Measurements from ENCODE around the gene PCBP3. TPM values are rescaled to one million over a fixed set of nuclear protein-coding genes. Genes with fewer than 3 reads are reported as not detected.

Gene PCBP3
- total and polyA plus RNA-seq, 10 of the 15 experiments (the other 5 are each of a cell fraction or from before 2014, with no cell fraction given): 0.09 to 1.3 (median 0.46) TPM; not detected in 3

DNA sequence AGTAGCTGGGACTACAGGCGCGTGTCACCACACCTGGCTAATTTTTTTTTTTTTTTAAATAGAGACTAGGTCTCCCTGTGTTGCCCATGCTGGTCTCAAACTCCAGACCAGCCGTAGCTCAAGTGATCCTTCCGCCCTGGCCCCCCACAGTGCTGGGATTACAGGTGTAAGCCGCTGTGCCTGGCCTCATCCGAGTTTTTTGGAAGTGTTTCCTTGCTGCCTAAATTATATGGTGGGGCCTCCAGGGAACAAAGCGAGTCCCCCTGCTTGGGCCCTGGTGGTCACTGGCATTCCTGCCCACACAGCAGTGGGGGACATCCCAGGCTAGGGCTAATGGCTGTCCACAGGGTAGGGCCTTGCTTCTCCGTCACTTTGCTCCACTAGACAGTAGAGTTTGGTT, 143.8 kb downstream of the PCBP3 start:
- no peak for FAIRE-seq
- H3K4me1 ChIP-seq (ENCODE audit: control insufficient read depth, insufficient read depth, low read length): no peaks in the 10 kb centered on the region
- CTCF ChIA-PET: interaction anchor here (0.6 to 0.9 kb wide), 2 partner anchors 30 to 39 kb away, joined by 3 to 4 read pairs; no protein-coding TSS in a partner anchor
- 87% methylated on average over 8 of the region's 8 CpGs for WGBS (ENCODE audit: insufficient coverage, insufficient replicate concordance, low lambda C conversion rate, missing lambda C conversion rate)
- no TSS peak for BruUV-seq (replicated peaks)
- TF ChIP-seq, protein P1, sequence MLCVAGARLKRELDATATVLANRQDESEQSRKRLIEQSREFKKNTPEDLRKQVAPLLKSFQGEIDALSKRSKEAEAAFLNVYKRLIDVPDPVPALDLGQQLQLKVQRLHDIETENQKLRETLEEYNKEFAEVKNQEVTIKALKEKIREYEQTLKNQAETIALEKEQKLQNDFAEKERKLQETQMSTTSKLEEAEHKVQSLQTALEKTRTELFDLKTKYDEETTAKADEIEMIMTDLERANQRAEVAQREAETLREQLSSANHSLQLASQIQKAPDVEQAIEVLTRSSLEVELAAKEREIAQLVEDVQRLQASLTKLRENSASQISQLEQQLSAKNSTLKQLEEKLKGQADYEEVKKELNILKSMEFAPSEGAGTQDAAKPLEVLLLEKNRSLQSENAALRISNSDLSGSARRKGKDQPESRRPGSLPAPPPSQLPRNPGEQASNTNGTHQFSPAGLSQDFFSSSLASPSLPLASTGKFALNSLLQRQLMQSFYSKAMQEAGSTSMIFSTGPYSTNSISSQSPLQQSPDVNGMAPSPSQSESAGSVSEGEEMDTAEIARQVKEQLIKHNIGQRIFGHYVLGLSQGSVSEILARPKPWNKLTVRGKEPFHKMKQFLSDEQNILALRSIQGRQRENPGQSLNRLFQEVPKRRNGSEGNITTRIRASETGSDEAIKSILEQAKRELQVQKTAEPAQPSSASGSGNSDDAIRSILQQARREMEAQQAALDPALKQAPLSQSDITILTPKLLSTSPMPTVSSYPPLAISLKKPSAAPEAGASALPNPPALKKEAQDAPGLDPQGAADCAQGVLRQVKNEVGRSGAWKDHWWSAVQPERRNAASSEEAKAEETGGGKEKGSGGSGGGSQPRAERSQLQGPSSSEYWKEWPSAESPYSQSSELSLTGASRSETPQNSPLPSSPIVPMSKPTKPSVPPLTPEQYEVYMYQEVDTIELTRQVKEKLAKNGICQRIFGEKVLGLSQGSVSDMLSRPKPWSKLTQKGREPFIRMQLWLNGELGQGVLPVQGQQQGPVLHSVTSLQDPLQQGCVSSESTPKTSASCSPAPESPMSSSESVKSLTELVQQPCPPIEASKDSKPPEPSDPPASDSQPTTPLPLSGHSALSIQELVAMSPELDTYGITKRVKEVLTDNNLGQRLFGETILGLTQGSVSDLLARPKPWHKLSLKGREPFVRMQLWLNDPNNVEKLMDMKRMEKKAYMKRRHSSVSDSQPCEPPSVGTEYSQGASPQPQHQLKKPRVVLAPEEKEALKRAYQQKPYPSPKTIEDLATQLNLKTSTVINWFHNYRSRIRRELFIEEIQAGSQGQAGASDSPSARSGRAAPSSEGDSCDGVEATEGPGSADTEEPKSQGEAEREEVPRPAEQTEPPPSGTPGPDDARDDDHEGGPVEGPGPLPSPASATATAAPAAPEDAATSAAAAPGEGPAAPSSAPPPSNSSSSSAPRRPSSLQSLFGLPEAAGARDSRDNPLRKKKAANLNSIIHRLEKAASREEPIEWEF (IDR thresholded peaks at IDR 0.05; ENCODE audit: insufficient replicate concordance, low read depth, low read length): no peak
- TF ChIP-seq RAD51 (IDR thresholded peaks at IDR 0.05) (no peak), CEBPB (IDR thresholded peaks at IDR 0.05; ENCODE audit: borderline replicate concordance in 1 of 2, low read depth in 2 of 2, low read length in 2 of 2) (no peak), ESRRA (IDR thresholded peaks at IDR 0.05; ENCODE audit: low read length) (no peak), SUZ12 (IDR thresholded peaks at IDR 0.05; ENCODE audit: unreplicated experiment) (no peak), ZNF274 (IDR thresholded peaks at IDR 0.05; ENCODE audit: insufficient read depth, insufficient read length) (no peak), NR2C2 (IDR thresholded peaks at IDR 0.05; ENCODE audit: borderline replicate concordance, control insufficient read depth, insufficient read length, low read depth) (no peak)
- TF ChIP-seq, protein P2, sequence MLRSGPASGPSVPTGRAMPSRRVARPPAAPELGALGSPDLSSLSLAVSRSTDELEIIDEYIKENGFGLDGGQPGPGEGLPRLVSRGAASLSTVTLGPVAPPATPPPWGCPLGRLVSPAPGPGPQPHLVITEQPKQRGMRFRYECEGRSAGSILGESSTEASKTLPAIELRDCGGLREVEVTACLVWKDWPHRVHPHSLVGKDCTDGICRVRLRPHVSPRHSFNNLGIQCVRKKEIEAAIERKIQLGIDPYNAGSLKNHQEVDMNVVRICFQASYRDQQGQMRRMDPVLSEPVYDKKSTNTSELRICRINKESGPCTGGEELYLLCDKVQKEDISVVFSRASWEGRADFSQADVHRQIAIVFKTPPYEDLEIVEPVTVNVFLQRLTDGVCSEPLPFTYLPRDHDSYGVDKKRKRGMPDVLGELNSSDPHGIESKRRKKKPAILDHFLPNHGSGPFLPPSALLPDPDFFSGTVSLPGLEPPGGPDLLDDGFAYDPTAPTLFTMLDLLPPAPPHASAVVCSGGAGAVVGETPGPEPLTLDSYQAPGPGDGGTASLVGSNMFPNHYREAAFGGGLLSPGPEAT (IDR thresholded peaks at IDR 0.05; ENCODE audit: low read depth): no peak
- POLR2A ChIA-PET: no interaction called here
- no peaks in the 10 kb centered on the region for H3K36me3 ChIP-seq (ENCODE audit: control insufficient read depth in 2 of 2, insufficient read depth in 2 of 2, low read length in 1 of 2)
- H3K4me3 ChIP-seq: no peak overlapping the region
- RAD21 ChIA-PET (ENCODE audit: unreplicated experiment): no interaction called here
- no peak overlapping the region for H3K27ac ChIP-seq (ENCODE audit: control insufficient read depth, insufficient read depth)
- intact Hi-C loops (cut with micrococcal nuclease; ENCODE audit: unreplicated experiment) (no loop called here), in situ Hi-C loops (cut with MboI) (no loop called here)
- SMC1A ChIA-PET (ENCODE audit: uncharacterized antibody, unreplicated experiment): no interaction called here
- H3K9me3 ChIP-seq (replicated peaks; ENCODE audit: control insufficient read depth, insufficient read depth, low read length): no peaks in the 10 kb centered on the region
- no peaks in the 10 kb centered on the region for H4K20me1 ChIP-seq (ENCODE audit: control insufficient read depth, insufficient read depth)
- no peaks in the 10 kb centered on the region for H3K27me3 ChIP-seq (replicated peaks in 1 of 2; ENCODE audit: control insufficient read depth in 2 of 2, insufficient read depth in 2 of 2, low read length in 1 of 2)
- ATAC-seq: no peak
- H2AFZ ChIP-seq (ENCODE audit: control insufficient read depth, low read depth, low read length): no peak overlapping the region
- no peak overlapping the region for H3K4me2 ChIP-seq (ENCODE audit: control insufficient read depth, insufficient read depth)
- H3K79me2 ChIP-seq (ENCODE audit: control insufficient read depth, insufficient read depth, low read length): no peaks in the 10 kb centered on the region
- no peak for DNase-seq (ENCODE audit: low read depth, low spot score)
- H3K9ac ChIP-seq (ENCODE audit: control insufficient read depth, insufficient read depth, low read length): no peak overlapping the region

All from GM12878 (cell line).